GM19372 (cell line): ENCODE measurements around the gene KPTN.

Experiments used
- ATAC-seq: cut with Tn5 transposase; IDR thresholded peaks from one replicate; pipeline ENCODE4 v1.9.1; 2021; ENCODE audit warnings: mild to moderate bottlenecking, low read depth, moderate library complexity; ENCODE audit not compliant: unreplicated experiment

KPTN gene

DNA sequence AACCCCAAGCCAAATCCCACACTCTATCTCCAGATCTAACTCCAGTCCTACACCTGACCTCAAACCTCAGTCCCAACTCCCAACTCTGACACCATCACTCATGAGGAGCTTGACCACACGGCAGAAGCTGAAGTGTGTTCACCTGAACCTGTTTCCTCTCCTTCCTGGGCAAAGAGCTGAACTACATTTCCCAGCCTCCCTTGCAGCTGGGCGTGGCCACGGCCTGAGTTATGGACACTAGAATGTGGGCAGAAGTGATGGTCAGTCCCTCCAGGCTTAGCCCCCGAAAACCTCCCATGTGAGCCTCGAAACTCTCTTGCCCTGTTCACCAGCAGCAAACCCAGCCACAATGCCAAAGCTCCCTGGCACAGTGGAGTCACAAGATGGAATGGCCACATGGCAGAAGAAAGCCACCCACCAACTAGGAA, 45.2 kb downstream of the KPTN start:
- no peak for ATAC-seq

DNA sequence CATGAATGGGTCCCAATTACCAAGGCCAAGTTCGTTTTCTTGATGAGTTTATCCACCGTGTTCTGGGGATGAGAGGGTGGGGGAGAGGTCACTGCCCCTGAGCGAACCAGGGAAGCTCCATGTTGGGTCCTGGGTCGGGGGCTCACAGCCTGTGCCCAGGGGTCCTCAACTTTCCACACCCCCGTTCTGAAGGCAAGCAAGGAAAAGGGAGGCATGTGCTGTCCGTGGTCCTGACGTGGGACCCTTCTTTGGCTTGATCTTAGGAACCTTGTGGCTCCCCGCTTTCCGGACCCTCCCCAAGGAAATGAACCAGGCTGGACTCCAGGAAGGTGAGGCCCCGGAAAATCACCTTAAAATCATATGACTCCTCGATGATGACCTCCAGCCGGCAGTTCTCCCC, 46.5 kb downstream of the KPTN start:
- no peak for ATAC-seq

DNA sequence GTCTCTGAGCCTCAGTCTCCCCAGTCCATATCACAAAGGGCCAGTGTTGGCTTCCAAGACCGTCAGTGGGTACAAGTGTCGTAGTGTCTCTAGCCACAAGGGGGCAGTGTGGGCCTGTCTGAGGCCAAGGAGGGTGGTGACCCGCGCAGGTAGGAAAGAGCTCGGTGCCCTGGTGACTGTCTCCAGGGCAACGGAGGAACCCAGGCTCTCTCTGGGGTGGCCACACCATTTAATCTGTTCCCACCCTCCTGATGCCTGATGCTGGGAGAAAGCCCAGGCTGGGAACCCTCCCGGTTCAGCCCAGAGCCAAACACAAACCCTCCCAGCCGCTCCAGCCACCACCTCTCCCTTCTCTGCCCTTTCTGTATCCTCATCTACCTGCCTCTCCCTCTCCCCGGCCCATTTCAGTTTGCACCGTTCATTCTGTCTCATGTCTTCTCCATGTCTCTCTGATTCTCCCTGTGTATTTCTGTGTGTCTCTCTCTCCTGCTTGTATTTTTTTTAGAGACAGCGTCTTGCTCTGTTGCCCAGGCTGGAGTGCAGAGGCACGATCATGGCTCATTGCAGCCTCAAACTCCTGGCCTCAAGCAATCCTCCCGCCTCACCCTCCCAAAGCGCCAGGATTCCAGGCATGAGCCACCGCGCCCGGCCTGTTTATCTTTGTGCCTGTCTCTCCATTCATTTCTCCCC, 47.2 kb downstream of the KPTN start:
- no peak for ATAC-seq

DNA sequence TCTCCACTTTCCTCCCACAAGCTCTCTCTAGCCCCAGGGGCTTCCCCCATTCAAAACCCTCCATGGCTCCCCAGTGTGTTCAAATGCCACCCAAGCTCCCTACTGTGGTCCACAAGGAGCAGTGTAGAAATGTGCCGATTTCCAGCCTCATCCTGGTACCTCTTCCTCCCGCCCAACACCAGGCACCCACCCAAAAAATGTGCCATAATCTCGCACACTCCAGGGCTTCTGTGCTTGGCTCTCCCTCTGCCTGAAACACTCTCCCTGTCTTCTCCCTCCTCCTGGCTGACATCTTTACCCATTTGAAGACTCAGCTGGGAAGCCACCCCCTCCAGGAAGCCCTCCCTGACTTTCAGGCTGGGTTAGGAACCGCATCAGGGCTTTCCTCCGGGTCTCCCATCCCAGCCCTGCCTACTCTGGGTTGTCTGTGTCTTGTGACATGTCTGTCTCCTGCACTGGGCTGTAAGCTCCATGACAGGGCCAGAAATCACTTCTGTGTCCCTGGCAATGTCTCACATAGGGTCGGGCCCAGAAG, 48.1 kb downstream of the KPTN start:
- no peak for ATAC-seq

DNA sequence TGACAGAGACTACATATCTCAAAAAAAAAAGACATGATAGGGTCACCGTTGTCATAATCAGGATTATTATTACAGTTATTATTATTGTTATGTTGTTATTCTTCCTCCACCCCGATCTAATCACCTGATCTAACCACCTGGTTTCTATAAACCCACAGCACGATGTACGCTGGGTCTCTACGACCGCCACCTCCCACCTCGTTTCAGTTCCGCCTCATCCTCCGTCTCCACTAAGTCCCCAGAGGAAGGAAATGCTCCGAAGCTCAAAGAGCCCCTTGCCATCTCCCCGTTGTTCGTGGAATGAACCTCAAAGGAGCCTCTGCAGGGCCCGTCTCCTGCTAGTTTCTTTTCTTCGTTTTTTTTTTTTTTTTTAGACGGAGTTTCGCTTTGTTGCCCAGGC, 48.8 kb downstream of the KPTN start:
- no peak for ATAC-seq

DNA sequence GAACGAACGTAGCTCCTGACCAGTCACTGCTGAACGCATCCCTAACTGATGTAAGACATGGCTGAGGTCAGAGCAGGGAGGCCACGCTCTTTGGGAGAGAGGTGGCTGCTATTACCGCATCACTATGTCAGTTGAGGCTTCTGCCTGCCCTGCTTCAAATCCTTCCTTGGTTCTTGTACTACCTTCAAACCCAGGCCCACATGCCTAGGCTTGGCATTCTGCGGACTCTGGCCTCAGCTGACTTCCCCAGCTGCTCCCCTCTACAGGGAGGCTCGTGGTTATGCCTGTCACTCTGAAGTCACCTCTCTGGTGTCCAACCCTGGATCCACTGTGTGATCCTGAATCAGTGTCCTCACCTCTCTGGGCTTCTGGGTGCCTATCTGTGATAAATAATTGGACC, 49.9 kb downstream of the KPTN start:
- ATAC-seq: no peak

DNA sequence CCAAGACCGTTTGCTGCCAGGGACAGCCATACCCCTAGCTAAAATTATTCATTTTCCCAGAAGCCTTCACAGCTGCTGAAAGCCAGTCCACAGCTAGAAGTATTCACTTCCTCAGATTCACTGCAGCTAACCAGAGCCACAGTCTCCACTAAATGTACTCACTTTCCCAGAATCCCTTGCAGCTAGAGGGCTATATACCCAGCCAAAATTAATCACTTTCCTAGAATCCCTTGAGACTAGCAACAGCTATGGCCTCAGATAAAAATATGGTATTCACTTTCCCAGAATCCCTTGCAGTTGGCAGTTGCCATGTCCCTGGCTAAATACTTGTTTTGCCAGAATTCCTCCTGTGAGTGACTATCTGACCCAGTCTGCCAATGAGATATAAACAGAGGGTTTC, 50.9 kb downstream of the KPTN start:
- no peak for ATAC-seq

DNA sequence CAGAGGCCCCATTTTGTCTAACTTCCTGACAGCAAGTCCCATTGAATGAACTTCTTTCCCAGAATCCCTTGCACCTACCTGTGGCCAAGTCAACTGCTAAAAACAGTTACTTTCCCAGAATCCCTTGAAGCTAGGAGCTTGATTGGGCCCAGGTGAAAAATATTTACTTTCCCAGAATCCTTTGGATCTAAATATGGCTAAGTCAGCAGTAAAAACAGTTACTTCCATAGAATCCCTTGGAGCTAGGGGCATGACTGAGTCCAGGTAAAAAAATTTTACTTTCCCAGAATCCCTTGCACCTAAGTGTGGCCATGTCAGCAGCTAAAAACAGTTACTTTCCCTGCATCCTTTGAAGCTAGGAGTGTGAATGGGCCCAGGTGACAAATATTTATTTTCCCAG, 51.5 kb downstream of the KPTN start:
- no peak for ATAC-seq

DNA sequence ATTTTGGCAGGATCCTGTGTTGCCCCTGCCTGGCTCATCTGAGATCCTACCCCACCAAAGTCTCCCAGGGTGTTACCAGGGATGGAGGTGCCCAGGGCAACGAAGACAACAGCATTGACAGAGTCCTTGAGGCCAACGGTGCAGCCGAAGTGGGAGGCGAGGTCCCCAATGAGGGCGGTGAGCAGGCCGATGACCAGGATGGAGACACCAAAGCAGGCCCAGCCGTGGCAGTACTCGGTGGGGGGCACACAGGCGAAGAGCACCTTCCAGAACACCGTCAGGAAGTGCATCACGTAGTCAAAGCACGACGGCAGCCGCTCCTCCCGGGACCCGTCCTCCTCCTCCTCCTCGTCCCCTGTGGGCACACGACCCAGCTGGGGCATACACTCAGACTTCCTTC, 51.9 kb downstream of the KPTN start:
- no peak for ATAC-seq

DNA sequence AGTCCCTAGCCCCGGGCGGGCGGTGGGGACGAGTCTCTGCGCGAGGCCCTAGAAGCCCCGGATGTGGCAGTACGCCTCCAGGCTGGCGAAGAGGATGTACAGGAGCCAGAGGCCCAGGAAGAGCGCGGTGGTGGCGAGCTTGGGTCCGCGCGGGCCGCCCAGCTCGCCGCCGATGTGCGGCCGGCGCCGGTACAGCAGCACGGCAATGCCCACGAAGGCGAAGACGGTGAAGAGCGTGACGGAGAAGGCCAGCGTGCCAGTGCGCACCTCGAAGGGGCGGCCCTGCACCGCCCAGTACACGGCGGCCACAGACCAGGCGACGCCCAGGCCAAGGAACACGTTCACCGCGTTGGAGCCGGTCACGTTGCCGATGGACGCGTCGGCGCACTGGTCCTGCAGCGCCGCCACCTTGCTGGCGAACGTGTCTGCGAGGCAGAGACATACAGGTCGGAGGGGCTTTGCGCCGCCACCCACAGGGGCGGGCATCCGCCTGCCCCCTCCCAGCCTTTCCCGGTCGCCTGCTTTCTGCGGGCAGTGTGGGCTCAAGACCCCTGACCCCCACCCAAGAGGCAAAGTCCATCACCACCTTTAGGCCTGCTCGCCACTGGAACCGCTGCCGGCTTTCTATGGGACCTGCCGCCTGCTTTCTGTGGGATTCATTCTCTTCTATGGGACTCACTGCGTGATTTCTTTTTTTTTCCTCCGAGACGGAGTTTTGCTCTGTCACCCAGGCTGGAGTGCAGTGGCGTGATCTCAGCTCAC, 53.8 kb downstream of the KPTN start:
- no peak for ATAC-seq

DNA sequence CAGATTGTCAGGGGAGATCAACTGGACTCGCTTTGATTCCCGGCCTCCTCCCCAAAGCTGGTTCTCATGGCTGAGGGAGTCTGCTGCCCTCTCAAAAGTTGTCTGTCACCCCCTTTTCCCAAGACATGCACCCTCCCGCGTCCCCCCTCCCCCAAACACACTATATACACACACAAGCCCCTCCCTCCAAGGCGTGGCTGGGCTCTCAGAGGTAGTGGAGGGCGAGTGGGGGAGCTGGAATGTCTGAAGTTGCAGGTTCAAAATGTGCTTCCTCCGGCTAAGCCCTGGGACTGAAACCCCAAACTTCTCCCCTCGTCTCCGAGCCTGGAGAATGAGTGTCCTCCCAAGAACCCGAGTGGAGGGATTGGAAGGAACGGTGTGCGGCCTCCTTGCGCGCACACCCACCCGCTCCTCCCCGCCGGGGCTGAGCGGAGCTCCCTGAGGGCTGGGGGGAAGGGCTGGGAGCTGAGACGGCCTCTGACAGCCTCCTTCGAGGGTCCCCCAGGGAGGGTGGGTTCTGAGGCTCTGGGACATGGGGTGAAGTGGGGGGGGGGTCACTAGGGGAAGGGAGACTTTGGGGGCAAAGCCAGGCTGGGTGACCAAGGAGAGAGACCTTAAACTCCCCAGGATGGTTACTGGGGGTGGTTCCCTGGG, 54.8 kb downstream of the KPTN start:
- no peak for ATAC-seq

DNA sequence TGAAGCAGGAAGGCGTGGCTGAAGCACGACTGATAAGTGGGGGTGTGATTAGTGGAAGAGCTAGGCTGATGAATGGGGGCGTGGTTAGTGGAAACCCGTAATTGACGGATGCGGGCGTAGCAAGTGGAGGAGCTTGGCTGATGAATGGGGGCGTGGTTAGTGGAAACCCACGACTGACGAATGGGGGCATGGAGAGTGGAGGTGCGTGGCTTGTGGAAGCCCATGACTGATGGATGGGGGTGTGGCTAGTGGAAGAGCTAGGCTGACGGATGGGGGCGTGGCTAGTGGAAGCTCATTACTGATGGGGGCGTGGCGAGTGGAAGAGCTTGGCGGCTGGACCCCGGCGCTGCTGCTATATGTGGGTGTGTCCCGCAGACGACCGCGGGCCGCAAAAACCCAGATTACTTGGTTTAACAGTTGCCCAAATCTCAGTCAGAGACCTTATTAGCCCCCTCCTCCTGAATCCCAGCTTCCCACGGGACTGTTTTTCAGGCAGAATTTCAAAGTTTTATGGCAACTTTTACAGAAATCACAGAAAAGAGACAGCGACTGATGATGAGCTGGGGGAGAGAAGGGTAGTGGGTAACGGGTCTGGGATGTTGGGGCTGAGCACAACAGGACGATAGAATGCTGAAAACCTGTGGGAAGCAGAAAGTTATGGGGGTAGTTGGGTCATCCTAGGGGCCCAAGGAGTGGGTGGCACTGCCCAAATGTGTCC, 55.7 kb downstream of the KPTN start:
- no peak for ATAC-seq

DNA sequence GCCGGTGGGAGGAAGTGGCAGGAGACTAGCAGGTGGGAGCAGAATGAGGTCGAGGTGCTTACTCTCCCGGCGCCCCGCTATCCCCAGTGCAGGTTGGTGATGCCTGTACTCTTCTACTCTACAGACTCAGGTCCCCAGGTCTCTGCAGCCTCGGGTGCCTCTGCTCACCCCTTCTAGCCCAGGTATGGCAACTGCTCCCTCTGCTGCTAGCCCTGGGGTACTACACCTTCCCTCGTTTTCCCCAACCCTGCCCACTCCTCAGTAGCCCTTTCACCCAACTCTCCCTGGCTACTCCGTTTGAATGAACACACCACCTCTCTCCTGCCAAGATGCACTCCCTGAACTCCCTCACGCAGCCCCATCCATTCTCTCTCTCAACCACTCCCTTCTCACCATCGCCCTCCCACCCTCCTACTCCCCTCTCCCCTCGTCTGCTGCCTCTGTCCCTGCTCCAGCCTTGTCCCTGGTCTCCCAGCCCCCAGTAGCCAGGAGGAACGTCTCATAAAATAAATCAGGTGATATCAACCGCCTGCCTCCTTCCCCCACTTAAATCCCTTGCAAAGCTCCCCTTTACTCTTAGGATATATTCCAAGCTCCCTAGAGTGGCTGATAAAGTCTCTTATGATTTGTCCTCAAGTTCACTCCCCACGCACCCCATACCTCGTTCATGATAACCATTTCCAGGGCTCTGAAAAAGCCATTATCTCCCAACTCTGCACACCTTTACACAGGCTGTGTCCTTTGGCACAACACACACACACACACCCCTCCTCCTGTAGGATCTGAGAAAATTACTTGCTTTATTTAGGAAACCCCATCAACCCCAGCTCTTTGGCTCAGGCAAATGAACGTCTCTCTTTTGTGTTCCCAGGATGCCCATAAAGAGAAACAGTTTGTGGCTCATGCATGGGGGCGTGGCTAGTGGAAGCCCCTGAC, 56.5 kb downstream of the KPTN start:
- ATAC-seq: no peak
